ENCODE results near the gene CD96. TPM values are rescaled to one million over a fixed set of nuclear protein-coding genes. Genes with fewer than 3 reads are reported as not detected.

CD96 gene
- total RNA-seq, 1 experiment from 2014 or later: not detected

DNA sequence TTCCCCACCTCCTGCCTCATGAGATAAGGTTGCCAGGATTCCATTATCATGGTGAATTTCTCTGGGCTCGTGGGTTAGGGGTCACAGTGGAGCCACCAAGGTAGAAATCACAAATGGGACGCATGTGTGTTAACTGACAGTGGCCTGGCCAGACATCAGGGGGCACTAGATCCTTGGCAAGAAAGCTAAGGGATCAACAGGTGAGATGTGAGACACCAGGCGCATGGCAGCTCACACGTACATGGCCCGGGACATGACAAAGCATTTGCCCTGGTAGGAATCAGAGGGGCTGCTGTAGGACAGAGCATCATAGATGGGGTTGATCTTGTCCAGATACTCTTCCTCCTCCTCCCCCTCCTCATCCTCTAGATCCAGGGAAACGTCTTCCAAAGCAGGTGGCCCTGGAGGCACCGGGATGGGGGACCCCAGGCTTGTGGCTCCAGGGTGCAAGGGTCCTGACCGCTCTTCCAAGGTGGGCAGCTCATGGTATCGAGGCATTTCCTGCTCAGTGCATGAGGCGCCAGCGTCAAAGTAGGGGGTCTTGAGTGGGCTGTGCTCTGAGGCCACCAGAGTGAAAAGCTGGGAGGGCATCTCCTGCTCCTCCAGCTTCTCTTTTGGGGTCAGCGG is 28.5 kb downstream of the CD96 start:
- H3K4me2 ChIP-seq (ENCODE audit: insufficient read depth, insufficient read length, low read length): no peak overlapping the region
- no peak overlapping the region for H4K8ac ChIP-seq (replicated peaks; ENCODE audit: insufficient read length, low read depth, low read length)
- no peaks in the 10 kb centered on the region for H3K4me1 ChIP-seq (ENCODE audit: insufficient read depth, low read length)
- H3K79me1 ChIP-seq (ENCODE audit: insufficient read depth, low read depth, low read length, poor library complexity, severe bottlenecking): no peaks in the 10 kb centered on the region
- no peak overlapping the region for H2BK20ac ChIP-seq (ENCODE audit: low read depth, low read length, poor library complexity, severe bottlenecking)
- no peak overlapping the region for H2AK5ac ChIP-seq (ENCODE audit: insufficient read length, low read length)
- H2BK120ac ChIP-seq (ENCODE audit: low read depth, low read length, poor library complexity, severe bottlenecking): no peak overlapping the region
- no peaks in the 10 kb centered on the region for H3K36me3 Mint-ChIP-seq (ENCODE audit: insufficient read depth in 1 of 3, low read depth in 3 of 3)
- no peak overlapping the region for H3K4ac ChIP-seq (ENCODE audit: low read depth, low read length)
- 0 out of 7 replicates have a peak overlapping the region, but pooled peaks of 1 of the 3 experiments have one; percentile 35 for H3K27ac Mint-ChIP-seq
- peak; percentile 32 for DNase-seq
- H3K14ac ChIP-seq (ENCODE audit: insufficient read depth, low read length): no peak overlapping the region
- H3K9me3 Mint-ChIP-seq: no peaks in the 10 kb centered on the region
- H3K27me3 Mint-ChIP-seq (ENCODE audit: low read depth): no peaks in the 10 kb centered on the region
- TF ChIP-seq, protein P1, sequence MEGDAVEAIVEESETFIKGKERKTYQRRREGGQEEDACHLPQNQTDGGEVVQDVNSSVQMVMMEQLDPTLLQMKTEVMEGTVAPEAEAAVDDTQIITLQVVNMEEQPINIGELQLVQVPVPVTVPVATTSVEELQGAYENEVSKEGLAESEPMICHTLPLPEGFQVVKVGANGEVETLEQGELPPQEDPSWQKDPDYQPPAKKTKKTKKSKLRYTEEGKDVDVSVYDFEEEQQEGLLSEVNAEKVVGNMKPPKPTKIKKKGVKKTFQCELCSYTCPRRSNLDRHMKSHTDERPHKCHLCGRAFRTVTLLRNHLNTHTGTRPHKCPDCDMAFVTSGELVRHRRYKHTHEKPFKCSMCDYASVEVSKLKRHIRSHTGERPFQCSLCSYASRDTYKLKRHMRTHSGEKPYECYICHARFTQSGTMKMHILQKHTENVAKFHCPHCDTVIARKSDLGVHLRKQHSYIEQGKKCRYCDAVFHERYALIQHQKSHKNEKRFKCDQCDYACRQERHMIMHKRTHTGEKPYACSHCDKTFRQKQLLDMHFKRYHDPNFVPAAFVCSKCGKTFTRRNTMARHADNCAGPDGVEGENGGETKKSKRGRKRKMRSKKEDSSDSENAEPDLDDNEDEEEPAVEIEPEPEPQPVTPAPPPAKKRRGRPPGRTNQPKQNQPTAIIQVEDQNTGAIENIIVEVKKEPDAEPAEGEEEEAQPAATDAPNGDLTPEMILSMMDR (conservative IDR thresholded peaks at IDR 0.05): 0 out of 3 replicates have a peak, but pooled peaks have one; percentile 10
- H2BK5ac ChIP-seq (ENCODE audit: insufficient read length, low read length): no peak overlapping the region
- no peaks in the 10 kb centered on the region for H3K79me2 ChIP-seq (ENCODE audit: insufficient read depth, low read length)
- no peaks in the 10 kb centered on the region for H4K20me1 ChIP-seq (ENCODE audit: control insufficient read depth, insufficient read depth, insufficient read length)
- no peaks in the 10 kb centered on the region for H3K9me3 ChIP-seq (ENCODE audit: control insufficient read depth, low read depth, low read length)
- no peak overlapping the region for H2AFZ ChIP-seq (ENCODE audit: low read length)
- WGBS (ENCODE audit: extremely low coverage, insufficient read length, low lambda C conversion rate): no CpG with 5 or more reads among the region's 12 CpGs
- no peak overlapping the region for H2BK12ac ChIP-seq (ENCODE audit: insufficient read length, low read depth, low read length)
- no peak overlapping the region for H3K18ac ChIP-seq (ENCODE audit: insufficient read length, low read depth, low read length)
- no peak overlapping the region for H3K23ac ChIP-seq (ENCODE audit: insufficient read length, low read depth, low read length)
- H4K5ac ChIP-seq (ENCODE audit: insufficient read length, low read depth, low read length): no peak overlapping the region
- no peak overlapping the region for H3K27ac ChIP-seq (ENCODE audit: insufficient read length, low read depth, low read length)
- no peaks in the 10 kb centered on the region for H3K23me2 ChIP-seq (ENCODE audit: insufficient read length, low read depth, low read length, poor library complexity, severe bottlenecking)
- no peak overlapping the region for H3K9ac ChIP-seq (ENCODE audit: extremely low read depth, insufficient read length, low read length)
- H3K4me3 Mint-ChIP-seq: no peak overlapping the region
- no peak overlapping the region for H4K91ac ChIP-seq (ENCODE audit: insufficient read length, low read depth, low read length)
- H3K27me3 ChIP-seq (ENCODE audit: insufficient read depth, low read length): no peaks in the 10 kb centered on the region
- H3T11ph ChIP-seq (ENCODE audit: low read length): no peak overlapping the region
- no peak overlapping the region for H3K56ac ChIP-seq (ENCODE audit: insufficient read length, low read depth, low read length)
- H3K4me1 Mint-ChIP-seq: no peaks in the 10 kb centered on the region
- no peak overlapping the region for H2BK15ac ChIP-seq (ENCODE audit: low read depth, low read length)
